CD4-positive, alpha-beta T cell treated with Interleukin-21 for 1 hour (primary cell): Measurements from ENCODE around the gene GOLGA6C.
"Not testable (repeated sequence)": the region's sequence is repeated elsewhere in the genome, so short reads cannot be mapped to it uniquely, and the experiment has no call there.

Source experiments
- DNase-seq: peaks from one replicate; pipeline ENCODE4 v3.0.0-alpha.2; 2020

GOLGA6C gene, protein sequence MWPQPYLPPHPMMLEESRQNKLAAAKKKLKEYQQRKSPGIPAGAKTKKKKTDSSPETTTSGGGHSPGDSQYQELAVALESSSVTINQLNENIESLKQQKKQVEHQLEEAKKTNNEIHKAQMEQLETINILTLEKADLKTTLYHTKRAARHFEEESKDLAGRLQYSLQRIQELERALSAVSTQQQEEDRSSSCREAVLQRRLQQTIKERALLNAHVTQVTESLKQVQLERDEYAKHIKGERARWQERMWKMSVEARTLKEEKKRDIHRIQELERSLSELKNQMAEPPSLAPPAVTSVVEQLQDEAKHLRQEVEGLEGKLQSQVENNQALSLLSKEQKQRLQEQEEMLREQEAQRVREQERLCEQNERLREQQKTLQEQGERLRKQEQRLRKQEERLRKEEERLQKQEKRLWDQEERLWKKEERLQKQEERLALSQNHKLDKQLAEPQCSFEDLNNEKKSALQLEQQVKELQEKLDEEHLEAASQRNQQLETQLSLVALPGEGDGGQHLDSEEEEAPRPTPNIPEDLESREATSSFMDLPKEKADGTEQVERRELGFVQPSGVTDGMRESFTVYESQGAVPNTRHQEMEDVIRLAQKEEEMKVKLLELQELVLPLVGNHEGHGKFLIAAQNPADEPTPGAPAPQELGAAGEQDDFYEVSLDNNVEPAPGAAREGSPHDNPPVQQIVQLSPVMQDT

DNA sequence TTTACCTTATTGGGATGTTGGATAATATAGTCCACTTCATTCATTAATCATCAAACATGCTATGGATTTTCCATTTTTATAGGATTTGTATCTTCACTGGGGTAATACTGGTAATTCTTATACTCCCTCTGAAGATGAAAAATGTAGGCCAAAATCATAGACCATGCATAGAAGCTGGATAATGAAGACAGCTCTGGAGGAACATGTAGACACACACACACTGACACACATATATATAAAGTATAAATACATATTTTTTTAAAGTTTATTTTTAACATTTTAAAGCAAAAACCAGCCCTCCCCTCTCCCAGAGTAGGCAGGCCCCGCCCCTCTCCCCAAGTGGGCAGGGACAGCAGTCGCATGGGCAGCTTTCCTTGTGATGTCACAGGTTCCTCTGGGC lies at the start of gene GOLGA6C:
TSS of gene GOLGA6C (plus strand) at position 301 of the 400 bp plus-strand sequence. CDS start 265 bp downstream, outside the sequence.
- not testable (repeated sequence) for DNase-seq

- DNase-seq: no peak
These were observed 49.4 kb upstream of the GOLGA6C start for GRCh38 chr15:75208501-75209288.

- DNase-seq: no peak
These were observed 48.9 kb upstream of the GOLGA6C start for GRCh38 chr15:75209289-75209676.

DNA sequence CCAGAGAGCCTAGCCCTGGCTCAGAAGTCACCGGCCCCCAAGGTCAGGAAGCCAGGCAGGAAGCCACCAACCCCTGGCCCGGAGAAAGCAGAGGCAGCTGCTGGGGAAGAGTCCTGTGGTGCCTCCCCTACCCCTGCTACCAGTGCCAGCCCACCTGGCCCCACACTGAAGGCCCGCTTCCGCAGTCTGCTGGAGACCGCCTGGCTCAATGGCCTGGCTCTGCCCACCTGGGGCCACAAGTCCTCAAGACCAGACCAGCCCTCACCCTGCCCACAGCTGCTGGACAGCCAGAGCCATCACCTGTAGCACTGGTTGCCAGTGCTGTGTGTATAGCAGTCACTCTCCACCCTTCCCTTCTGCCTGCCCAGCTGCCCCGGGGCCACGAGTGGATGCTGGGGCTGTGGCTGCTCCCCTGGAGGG lies 47.3 kb upstream of the GOLGA6C start:
- DNase-seq: no peak

GRCh38 chr15:75211436-75212199 lies 46.5 kb upstream of the GOLGA6C start:
- DNase-seq: no peak

DNA sequence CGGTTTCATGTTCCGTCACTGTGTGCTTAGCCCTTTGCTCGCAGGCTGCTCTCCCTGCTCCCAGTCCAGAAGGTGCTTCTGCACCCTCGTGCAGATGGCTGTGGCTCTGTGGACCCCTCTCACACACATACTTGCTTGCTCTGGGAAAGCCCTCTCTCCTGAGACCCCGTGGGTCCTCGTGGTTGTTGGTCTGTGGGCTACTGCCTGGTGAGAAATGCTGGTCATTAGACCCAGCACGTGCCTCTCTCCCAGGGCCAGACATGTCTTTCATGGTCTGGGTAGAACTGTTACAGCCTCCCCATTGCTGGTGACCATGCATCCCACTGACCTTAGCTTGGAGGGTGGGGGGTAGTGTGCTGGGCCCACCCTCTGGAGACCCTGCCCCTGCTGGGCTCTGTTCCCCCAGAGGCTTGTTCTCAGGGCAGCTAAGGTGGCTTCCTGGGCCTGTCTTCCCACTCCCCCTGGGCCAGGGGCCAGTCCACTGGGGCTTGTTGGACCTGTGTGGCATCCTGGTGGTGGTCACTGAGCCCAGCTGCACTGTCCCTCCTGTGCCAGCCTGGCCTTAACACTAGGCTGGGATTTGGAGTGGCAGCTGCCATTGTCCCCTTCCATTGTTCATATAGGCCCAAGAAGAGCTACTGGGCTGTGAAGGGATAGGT lies 45.8 kb upstream of the GOLGA6C start:
- DNase-seq: no peak

DNA sequence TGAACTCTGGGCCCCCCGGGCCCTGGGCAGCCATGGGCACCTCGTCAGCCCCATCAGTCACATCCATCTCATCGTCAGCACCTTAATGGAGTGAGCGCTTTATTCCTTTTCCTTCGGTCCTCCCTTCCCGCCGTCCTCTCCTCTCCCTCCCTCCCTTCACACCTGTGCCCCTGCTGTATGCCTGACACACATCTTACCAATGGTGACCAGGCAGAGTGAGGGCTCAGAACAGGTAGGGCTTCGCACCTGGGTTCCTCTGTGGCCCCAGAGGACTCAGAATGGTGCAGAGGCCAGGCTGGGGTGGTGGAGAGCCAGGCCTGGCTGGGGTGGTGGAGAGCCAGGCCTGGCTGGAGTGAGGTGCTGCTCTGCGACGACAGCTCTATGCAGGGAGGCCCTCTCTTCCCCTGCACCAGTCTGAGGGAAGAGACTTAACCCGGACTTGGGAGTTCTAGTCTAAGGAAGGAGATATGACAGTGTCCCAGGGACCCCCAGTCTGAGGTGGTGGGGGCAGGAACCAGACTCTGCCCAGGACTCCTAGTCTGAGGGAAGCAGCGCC lies 44.8 kb upstream of the GOLGA6C start:
- DNase-seq: no peak

- DNase-seq: no peak
These were observed 44.3 kb upstream of the GOLGA6C start for GRCh38 chr15:75213768-75214221.

DNA sequence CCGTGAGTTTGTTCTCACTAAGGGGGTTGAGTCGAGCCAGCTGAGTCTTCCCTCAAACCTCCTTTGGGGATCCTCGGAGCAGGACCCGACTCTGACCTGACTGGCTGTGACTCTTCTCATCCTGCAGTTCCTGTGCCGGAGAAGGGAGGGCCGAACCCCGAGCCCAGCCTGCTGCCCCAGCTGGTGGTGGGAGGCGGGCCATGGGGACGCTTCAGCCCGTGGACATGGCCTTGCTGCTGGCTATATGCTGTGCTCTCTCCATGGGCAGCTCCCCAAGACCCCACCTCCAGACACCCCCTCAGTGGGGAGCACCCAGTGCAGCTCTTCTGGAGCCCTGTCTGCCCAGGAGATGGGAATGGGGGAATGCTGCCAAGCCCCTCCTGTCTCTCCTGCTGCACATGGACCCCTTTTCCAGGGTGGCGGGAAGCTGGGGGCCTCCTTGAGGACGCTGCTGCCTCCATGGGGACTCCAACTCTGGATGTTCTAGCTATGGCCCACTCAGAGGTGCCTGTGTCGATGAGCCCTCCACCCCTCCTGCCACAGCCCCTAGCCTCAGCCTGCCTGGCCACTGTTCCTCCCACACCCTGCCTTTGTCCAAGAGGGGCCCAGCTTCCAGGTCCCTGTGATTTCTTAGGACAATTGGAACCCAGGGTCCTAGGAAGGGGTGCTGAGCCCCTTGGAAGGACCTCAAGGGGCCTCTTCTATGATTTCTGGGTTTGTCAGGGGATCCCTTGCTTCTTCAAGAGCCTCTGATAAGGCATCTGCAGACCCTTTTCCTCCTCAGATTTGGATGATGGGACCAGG lies 43.6 kb upstream of the GOLGA6C start:
- DNase-seq: no peak

DNA sequence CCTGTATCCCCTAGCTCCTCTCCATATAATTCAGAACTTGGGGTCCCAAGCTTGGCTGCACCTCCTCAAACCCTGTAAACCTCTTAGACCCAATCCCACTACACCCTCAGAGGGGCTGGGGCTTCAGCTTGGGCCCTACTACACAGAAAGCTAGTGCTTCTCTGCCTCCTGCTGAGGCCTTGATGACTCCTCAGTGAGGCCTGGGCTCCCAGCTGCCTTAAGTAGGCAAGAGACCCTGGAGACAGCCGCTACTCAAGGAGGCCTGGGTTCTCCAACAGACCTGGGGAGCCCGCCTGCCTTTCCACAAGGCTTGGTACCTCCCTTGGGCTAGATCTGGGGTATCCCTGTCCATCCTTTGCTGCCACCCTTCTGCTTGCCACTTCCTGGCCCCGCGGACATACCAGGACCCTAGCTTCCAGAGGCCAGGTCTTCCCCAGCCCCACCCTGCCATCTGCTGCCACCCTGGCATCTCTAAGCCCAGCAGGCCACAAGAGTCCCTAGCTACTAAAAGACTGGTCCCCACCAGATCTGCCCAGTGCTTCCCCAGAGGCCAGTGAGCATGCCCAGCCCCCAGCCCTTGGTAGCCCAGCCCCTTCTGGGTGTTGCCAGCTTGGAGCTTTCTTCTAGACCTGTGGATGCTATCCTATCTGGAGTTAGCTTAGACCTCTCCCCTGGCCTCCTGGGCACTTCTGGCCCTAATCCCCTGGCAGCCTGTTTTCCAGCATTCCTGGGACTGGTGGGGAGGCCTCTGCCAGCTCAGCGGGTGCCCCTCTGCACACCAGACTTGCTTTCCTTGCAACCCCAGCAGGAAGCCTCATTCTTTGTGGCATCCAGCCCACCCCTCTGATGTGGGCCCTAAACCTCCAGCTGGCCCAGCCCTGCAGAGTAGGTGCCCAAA lies 42.8 kb upstream of the GOLGA6C start:
- DNase-seq: no peak

GRCh38 chr15:75217012-75217411 lies 41.1 kb upstream of the GOLGA6C start:
- DNase-seq: no peak

- not testable (repeated sequence) for DNase-seq
These were observed 40.6 kb upstream of the GOLGA6C start for GRCh38 chr15:75217574-75217973.

DNA sequence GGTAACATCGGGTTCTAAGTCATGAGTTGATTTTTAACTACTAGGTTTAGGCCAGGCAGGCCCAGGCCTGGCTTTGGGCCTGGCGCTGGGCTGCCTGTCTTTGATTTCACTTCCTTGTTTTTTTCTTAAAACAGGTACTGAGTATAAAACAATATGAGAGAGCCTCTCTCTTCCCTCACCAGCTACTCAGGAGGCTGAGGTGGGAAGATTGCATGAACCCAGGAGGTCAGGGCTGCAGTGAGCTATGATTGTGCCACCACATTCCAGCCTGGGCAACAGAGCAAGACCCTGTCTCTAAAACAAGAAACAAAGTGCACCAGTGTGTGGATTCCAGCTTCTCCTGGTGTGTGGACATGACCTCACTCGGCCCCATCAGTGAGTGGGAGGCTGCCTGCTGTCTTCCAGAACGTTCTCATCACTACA lies 38.6 kb upstream of the GOLGA6C start:
- DNase-seq: not testable (repeated sequence)

DNA sequence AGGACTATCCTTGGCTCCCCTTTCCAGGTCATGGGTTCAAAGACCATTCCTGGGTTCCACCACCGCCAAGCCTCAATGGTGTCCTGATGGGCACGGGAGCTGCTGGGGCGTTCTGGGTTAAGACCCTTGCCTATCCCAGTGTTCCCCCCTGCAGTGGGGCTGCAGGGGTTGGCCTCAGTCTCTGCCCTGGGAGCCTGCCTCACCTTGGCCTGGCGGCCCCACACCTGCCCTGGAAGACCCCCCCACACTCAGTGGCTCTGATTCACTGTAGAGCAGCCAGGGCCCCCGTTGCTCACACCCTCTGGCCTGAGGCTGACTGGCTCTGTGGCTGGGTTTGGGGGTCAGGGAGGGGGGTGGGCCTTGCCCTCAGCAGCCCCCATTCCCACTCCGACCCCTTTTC lies 34.4 kb upstream of the GOLGA6C start:
- no peak for DNase-seq

- no peak for DNase-seq
These were observed 33.9 kb upstream of the GOLGA6C start for GRCh38 chr15:75224281-75224680.

- DNase-seq: not testable (repeated sequence)
These were observed 32.9 kb upstream of the GOLGA6C start for GRCh38 chr15:75225102-75225836.

DNA sequence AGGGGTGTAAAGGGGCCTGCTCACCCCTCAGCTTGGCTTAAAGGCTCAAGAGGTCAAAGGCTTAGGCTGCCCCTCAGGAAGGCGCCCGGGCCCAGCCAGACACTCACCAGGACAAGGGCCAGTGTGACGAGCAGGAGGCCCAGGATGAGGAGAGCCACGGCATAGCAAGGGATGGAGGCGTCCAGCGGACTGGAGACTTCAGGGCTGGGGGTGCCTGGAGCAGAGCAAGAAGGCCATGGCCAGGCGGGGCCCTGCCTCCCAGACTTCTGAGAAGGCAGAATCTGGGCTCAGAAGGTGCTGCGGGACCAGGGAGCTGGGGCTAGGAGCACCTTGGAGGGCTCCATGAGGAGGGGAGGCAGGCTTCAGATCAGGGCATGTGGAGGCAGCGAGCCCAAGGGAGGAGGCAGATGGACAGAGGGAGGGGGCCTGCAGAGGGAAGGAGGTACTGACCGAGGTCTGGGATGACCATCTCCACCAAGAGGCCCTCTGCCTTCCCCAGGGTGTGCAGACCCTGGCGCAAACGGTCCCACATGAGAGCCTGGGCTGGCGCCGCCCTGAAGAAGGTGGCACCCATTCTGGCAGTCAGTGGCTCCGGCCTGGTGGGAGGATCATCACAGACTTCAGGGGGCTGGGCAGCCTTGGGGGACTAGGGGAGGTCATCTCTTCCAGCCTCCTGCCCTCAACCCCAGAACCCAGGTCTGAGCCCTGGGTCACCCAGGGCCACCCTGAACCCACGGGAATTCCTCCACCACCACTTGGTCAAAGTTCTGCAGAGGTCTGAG lies 32.0 kb upstream of the GOLGA6C start:
- DNase-seq: no peak

DNA sequence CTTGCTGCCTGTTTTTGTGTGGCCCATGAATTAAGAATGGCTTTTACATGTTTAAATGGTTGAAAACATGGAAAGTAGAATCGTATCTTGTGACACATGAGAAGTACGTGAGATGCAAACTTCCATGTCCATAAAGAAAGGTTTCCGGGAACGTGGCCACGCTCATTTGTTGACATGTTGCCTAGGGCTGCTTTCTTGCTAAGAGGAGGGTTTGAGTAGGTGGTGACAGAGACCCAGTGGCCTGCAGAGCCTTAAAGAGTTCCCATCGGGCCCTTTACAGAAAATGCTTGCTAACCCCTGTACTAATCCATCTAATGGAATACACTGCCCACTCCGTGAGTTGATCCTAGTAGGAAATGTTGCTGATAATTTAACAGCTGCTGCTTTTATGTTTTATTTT lies 31.0 kb upstream of the GOLGA6C start:
- DNase-seq: not testable (repeated sequence)
